ENCODE results near the gene PRRT1.

DNA sequence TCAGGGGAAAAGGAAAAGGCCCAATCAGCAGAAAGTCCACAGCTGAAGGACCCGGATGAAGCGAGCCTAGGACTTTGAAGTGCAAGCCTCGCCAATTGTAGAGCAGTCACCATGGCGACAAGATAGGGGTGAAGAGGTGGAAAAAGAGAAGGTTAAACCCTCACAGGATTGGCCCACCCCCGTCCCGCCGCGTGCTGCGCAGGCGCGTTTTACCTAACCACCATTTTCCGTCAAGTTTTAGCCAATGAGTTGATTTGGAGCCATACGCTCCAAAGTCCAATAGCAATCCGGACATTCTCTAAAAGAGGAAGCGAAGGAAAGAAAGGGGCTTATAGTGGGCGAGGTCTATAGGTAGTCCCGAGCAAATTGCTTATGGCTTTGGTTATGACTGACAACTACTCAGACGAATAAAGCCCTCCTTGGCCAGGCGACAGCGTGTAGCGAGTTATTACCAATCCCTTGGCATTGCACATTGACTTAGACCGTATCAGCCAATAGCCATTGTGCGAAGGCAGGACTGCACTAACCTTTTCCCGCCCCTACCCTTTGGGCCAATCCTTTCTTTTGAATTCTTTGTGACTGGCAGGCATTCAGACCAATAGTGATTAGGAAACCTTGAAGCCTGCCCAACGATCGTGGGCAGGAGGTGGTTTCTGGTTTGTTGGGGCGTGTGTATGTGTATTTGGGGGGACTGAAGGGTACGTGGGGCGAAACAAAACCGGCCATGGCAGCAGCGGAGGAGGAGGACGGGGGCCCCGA is 26.2 kb upstream of the PRRT1 start, which contains the start of gene RNF5:
- TF ChIP-seq POLR2A (IDR thresholded peaks at IDR 0.05) = peak; percentile 20 to 44
- TF ChIP-seq, protein P1, sequence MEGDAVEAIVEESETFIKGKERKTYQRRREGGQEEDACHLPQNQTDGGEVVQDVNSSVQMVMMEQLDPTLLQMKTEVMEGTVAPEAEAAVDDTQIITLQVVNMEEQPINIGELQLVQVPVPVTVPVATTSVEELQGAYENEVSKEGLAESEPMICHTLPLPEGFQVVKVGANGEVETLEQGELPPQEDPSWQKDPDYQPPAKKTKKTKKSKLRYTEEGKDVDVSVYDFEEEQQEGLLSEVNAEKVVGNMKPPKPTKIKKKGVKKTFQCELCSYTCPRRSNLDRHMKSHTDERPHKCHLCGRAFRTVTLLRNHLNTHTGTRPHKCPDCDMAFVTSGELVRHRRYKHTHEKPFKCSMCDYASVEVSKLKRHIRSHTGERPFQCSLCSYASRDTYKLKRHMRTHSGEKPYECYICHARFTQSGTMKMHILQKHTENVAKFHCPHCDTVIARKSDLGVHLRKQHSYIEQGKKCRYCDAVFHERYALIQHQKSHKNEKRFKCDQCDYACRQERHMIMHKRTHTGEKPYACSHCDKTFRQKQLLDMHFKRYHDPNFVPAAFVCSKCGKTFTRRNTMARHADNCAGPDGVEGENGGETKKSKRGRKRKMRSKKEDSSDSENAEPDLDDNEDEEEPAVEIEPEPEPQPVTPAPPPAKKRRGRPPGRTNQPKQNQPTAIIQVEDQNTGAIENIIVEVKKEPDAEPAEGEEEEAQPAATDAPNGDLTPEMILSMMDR (IDR thresholded peaks at IDR 0.05) = no peak
